GM11168 (cell line): ENCODE data around the gene MMP25.
"Not testable (repeated sequence)": the region's sequence is repeated elsewhere in the genome, so short reads cannot be mapped to it uniquely, and the experiment has no call there.

Source experiments
- in situ Hi-C: fragments of 300-500 bp; cut with MboI; formaldehyde crosslinking; loops from one replicate; pipeline ENCODE4 v1.12.0; 2022; ENCODE audit warnings: low sequenced_read_pairs; ENCODE audit not compliant: unreplicated experiment

The MMP25 gene

DNA sequence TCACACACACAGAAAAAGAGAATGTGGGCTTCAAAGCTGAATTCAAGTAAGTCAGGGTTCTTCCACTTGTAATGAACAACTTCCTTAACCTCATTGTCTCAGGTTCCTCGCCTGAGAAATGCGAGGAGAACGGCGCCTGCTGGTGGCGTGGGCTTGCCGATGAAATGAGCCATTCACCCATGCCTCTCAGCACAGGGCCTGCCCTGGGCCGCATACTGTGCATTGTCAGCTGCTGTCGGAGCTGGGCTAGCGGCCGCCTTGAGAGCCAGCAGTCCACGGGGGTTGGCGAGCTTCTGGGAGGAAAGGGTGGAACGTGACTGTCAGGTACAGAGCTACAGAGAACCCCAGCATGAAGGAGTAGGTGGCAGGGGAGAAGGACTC lies 7.0 kb downstream of the MMP25 start:
- in situ Hi-C loops, result not testable (repeated sequence)

GRCh38 chr16:3054965-3055733 lies 8.8 kb downstream of the MMP25 start:
- in situ Hi-C loops, result no loop called here

GRCh38 chr16:3055734-3056115 lies 9.4 kb downstream of the MMP25 start:
- in situ Hi-C loops, result not testable (repeated sequence)

- in situ Hi-C loops, result no loop called here
These were observed 10.2 kb downstream of the MMP25 start for GRCh38 chr16:3056336-3057180.

GRCh38 chr16:3057181-3058138 lies 11.1 kb downstream of the MMP25 start:
- in situ Hi-C loops, result no loop called here

DNA sequence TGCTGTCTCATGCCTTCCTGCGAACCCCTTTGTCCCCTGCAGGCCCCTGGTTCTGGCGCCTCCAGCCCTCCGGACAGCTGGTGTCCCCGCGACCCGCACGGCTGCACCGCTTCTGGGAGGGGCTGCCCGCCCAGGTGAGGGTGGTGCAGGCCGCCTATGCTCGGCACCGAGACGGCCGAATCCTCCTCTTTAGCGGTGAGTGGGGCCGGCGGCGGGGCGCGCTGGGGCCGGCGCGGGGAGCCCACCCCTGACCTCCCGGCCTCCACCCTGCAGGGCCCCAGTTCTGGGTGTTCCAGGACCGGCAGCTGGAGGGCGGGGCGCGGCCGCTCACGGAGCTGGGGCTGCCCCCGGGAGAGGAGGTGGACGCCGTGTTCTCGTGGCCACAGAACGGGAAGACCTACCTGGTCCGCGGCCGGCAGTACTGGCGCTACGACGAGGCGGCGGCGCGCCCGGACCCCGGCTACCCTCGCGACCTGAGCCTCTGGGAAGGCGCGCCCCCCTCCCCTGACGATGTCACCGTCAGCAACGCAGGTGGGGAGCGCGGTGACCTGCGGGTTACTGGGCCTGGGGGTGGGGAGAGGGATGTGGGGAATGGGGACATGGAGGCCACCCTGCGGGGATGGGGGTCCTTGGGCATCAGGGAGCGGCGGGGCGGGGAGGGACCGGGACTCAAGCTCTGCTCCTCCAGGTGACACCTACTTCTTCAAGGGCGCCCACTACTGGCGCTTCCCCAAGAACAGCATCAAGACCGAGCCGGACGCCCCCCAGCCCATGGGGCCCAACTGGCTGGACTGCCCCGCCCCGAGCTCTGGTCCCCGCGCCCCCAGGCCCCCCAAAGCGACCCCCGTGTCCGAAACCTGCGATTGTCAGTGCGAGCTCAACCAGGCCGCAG lies 12.0 kb downstream of the MMP25 start:
- in situ Hi-C loops, result no loop called here

GRCh38 chr16:3059041-3059722 lies 12.8 kb downstream of the MMP25 start:
- in situ Hi-C loops, result no loop called here

GRCh38 chr16:3059723-3060242 lies 13.4 kb downstream of the MMP25 start:
- in situ Hi-C loops, result loop anchor here (5.0 kb wide), 1 partner anchor 68 kb away; no protein-coding TSS in a partner anchor

- in situ Hi-C loops, result loop anchor here (5.0 kb wide), 1 partner anchor 67 kb away; no protein-coding TSS in a partner anchor
These were observed 14.2 kb downstream of the MMP25 start for GRCh38 chr16:3060339-3061127.

- in situ Hi-C loops, result loop anchor here (5.0 kb wide), 1 partner anchor 65 kb away; no protein-coding TSS in a partner anchor
These were observed 16.2 kb downstream of the MMP25 start for GRCh38 chr16:3062553-3062952.

- in situ Hi-C loops, result loop anchor here (5.0 kb wide), 1 partner anchor 63 kb away; no protein-coding TSS in a partner anchor
These were observed 17.4 kb downstream of the MMP25 start for GRCh38 chr16:3063625-3064386.

GRCh38 chr16:3065069-3065741 lies 18.8 kb downstream of the MMP25 start, which contains the start of gene IL32:
Gene IL32, plus strand, starts transcription at chr16:3065640. Its CDS starts 172 bp downstream, at chr16:3065812.
- in situ Hi-C loops, result no loop called here

DNA sequence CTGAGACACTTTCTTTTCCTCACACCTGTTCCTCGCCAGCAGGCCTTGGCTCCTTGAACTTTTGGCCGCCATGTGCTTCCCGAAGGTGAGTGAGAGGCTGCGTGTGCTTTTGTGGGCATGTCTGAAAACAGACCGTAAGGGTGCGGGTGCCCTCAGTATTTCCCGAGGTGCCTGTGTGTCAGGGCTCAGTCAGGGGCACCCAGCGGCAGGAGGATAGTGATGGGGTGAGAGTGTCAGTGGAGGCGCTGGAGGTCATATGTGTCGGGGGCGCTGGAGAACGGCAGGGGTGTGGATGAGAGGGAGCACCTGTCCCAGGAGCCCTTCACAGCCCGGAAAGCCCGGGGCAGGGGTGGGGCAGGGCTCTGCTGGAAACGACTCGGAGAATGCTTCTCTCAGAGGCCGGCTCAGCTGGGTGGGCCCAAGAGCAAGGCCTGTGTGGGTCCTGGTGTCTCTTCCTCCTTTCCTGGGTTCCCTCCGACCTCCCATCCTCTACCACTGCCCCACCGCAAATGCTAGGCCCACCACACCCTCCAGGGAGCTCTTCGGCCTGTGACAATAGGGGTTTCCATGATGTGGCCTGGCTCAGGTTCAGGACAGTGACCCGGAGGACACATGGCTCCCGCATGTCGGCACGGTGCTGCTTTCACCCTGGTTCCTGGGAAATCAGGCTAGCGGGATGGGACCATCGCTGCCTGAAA lies 19.5 kb downstream of the MMP25 start:
- in situ Hi-C loops, result no loop called here

GRCh38 chr16:3066440-3066748 lies 20.0 kb downstream of the MMP25 start:
- in situ Hi-C loops, result no loop called here

GRCh38 chr16:3068487-3068886 lies 22.1 kb downstream of the MMP25 start:
- in situ Hi-C loops, result no loop called here

GRCh38 chr16:3069146-3069545 lies 22.8 kb downstream of the MMP25 start:
- in situ Hi-C loops, result not testable (repeated sequence)
